H1 (cell line): ENCODE results near the gene TEAD4. TPM values are rescaled to one million over a fixed set of nuclear protein-coding genes. Genes with fewer than 3 reads are reported as not detected.

Experiments used
- ASH2L ChIP-seq: fragments of 200-600, 300-600 bp; sonication (generic); IDR thresholded peaks from one replicate; pipeline ENCODE4 v1.7.1; 2017; ENCODE audit warnings: low read length
- CHD7 ChIP-seq: fragments of 300-600 bp; sonication (generic); IDR thresholded peaks from 2 replicates; pipeline ENCODE4 v1.7.1; 2012; ENCODE audit warnings: low read length, moderate library complexity, mild to moderate bottlenecking, inconsistent platforms; ENCODE audit not compliant: insufficient replicate concordance
- CTCF ChIP-seq, 3 experiments: IDR thresholded peaks; 1 replicate in 2 of 3; 2 replicates in 1 of 3; pipeline versions ENCODE4 v1.5.1 to v1.6.1; 2011; ENCODE audit warnings: low read length in 3 of 3, mild to moderate bottlenecking in 3 of 3, inconsistent platforms in 2 of 3, low read depth in 1 of 3, moderate library complexity in 1 of 3; ENCODE audit not compliant: insufficient read depth in 1 of 3; ENCODE audit errors: control extremely low read depth in 1 of 3
- JUND ChIP-seq: IDR thresholded peaks from 2 replicates; pipeline ENCODE4 v1.6.1; 2011; ENCODE audit warnings: mild to moderate bottlenecking, improper control_type of control experiment, low read length
- MAFK ChIP-seq: IDR thresholded peaks from 2 replicates; pipeline ENCODE4 v1.6.1; 2012; ENCODE audit warnings: low read depth, mild to moderate bottlenecking, improper control_type of control experiment, low read length
- SIX5 ChIP-seq: IDR thresholded peaks from 2 replicates; pipeline ENCODE4 v1.6.1; 2011; ENCODE audit warnings: mild to moderate bottlenecking, low read depth, low read length
- TAF1 ChIP-seq: IDR thresholded peaks from 2 replicates; pipeline ENCODE4 v1.6.1; 2011; ENCODE audit warnings: mild to moderate bottlenecking, low read depth, low read length
- polyA plus RNA-seq, 7 experiments: library from polyadenylated mRNA; depleted of rRNA in 3 of 7; stranded (reverse) in 5 of 7; unstranded in 2 of 7; fragments of >200 nt in 5 of 7; fragments of 200-250 nt in 2 of 7; gene quantifications; 1 replicate in 5 of 7; 2 replicates in 1 of 7; 4 replicates in 1 of 7; pipeline versions ENCODE4 v1.2.1 to v1.2.3, GENCODE V29; 2011 to 2013; ENCODE audit warnings: missing spikeins in 2 of 7, mixed read lengths in 2 of 7
- total RNA-seq: library from RNA; stranded (reverse); fragmentation: NEBNext Ultra II Directional; extraction: Animal tissue kit (Norgen Biotek cat#: 25700); gene quantifications from 2 replicates; pipeline ENCODE4 v1.2.1, GENCODE V29; 2021

The TEAD4 gene
- total and polyA plus RNA-seq, 2 of the 8 experiments (the other 6 are each of a cell fraction or from before 2014, with no cell fraction given), result 56.7 to 116 TPM

GRCh38 chr12:2955888-2956287, 3.3 kb upstream of the TEAD4 start (continued):
- TF ChIP-seq TAF1 (no peak), JUND (no peak), MAFK (no peak), SIX5 (no peak), ASH2L (no peak), CHD7 (no peak), CTCF (IDR thresholded peaks at IDR 0.05; ENCODE audit: control extremely low read depth in 1 of 3, insufficient read depth in 1 of 3, low read depth in 1 of 3, low read length in 3 of 3) (no peak)
